Endodermal cell (in vitro differentiated cells): Measurements from ENCODE around the gene FAM13A. TPM values are rescaled to one million over a fixed set of nuclear protein-coding genes. Genes with fewer than 3 reads are reported as not detected.

Source experiments
- DNase-seq: peaks from one replicate; pipeline ENCODE4 v3.0.0-alpha.2; 2017
- H3K27ac ChIP-seq: 2 replicates; pipeline ENCODE4 v1.5.1; 2013; ENCODE audit warnings: mild to moderate bottlenecking, low read depth, low read length, moderate library complexity
- H3K27me3 ChIP-seq: 2 replicates; pipeline ENCODE4 v1.6.1; 2013; ENCODE audit warnings: mild to moderate bottlenecking, low read length, moderate library complexity; ENCODE audit not compliant: insufficient read depth, control insufficient read depth, poor library complexity, severe bottlenecking
- H3K36me3 ChIP-seq: 2 replicates; pipeline ENCODE4 v1.7.0; 2013; ENCODE audit warnings: mild to moderate bottlenecking, low read length, moderate library complexity; ENCODE audit not compliant: control insufficient read depth, insufficient read depth
- H3K4me1 ChIP-seq: one replicate; pipeline ENCODE4 v1.7.0; 2013; ENCODE audit warnings: low read length; ENCODE audit not compliant: control insufficient read depth, insufficient read depth
- H3K4me3 ChIP-seq: 2 replicates; pipeline ENCODE4 v1.5.1; 2013; ENCODE audit warnings: mild to moderate bottlenecking, low read length, moderate library complexity
- H3K9ac ChIP-seq: 2 replicates; pipeline ENCODE4 v1.6.1; 2013; ENCODE audit warnings: mild to moderate bottlenecking, low read length, moderate library complexity; ENCODE audit not compliant: poor library complexity, severe bottlenecking; ENCODE audit errors: extremely low read depth
- H3K9me3 ChIP-seq: 2 replicates; pipeline ENCODE4 v1.6.1; 2013; ENCODE audit warnings: mild to moderate bottlenecking, low read length, moderate library complexity; ENCODE audit not compliant: control insufficient read depth
- H3K27ac Mint-ChIP-seq: 2 replicates; pipeline ENCODE4 v1.8.0; 2020; ENCODE audit warnings: mixed read lengths
- H3K27me3 Mint-ChIP-seq: 2 replicates; pipeline ENCODE4 v1.8.0; 2021; ENCODE audit warnings: mild to moderate bottlenecking, mixed read lengths; ENCODE audit not compliant: insufficient read depth
- H3K36me3 Mint-ChIP-seq: 2 replicates; pipeline ENCODE4 v1.8.0; 2020; ENCODE audit warnings: low read depth, mixed read lengths
- H3K4me1 Mint-ChIP-seq: 2 replicates; pipeline ENCODE4 v1.8.0; 2020; ENCODE audit warnings: mixed read lengths
- H3K4me3 Mint-ChIP-seq: 2 replicates; pipeline ENCODE4 v1.8.0; 2020; ENCODE audit warnings: mild to moderate bottlenecking, moderate library complexity, mixed read lengths
- H3K9me3 Mint-ChIP-seq: 2 replicates; pipeline ENCODE4 v1.8.0; 2020; ENCODE audit warnings: mild to moderate bottlenecking, mixed read lengths
- CTCF ChIP-seq: fragments of 200-600 bp; sonication (generic); conservative IDR thresholded peaks from 2 replicates; pipeline ENCODE4 v1.5.0; 2021; ENCODE audit warnings: antibody characterized with exemption, mild to moderate bottlenecking
- WGBS, 2 experiments: methylation state at CpG; one replicate each; pipeline versions ENCODE4 v1.1.5 to v1.1.7; 2013; ENCODE audit warnings: missing lambda C conversion rate in 2 of 2, mixed read lengths in 1 of 2; ENCODE audit not compliant: insufficient coverage in 1 of 2, insufficient read length in 1 of 2; 5-methylcytosine and 5-hydroxymethylcytosine counted together
- total RNA-seq, 2 donors: library from RNA; stranded (reverse); fragmentation: NEBNext Ultra II Directional in 1 of 2; extraction: Animal tissue kit (Norgen Biotek cat#: 25700) in 1 of 2; gene quantifications; 2 replicates in 1 of 2; 3 replicates in 1 of 2; pipeline ENCODE4 v1.2.1, GENCODE V29; 2021

FAM13A gene
- total RNA-seq, 2 donors from 2014 or later, result 13.6 to 17.0 TPM

- Mint-ChIP-seq H3K9me3 (no peaks in the 10 kb centered on the region), H3K4me1 (peaks cover 20% of the 10 kb centered on the region), H3K4me3 (no peak overlapping the region), H3K27ac (no peak overlapping the region), H3K27me3 (no peaks in the 10 kb centered on the region), H3K36me3 (no peaks in the 10 kb centered on the region)
- 93% methylated on average over 2 of the region's 2 CpGs; no CpG with 5 or more reads in 1 of the 2 experiments for WGBS, 2 experiments
- Histone ChIP-seq H3K36me3 (no peaks in the 10 kb centered on the region), H3K27ac (no peak overlapping the region), H3K4me3 (no peak overlapping the region), H3K9me3 (no peaks in the 10 kb centered on the region), H3K9ac (no peak overlapping the region), H3K27me3 (no peaks in the 10 kb centered on the region), H3K4me1 (peaks cover 4% of the 10 kb centered on the region)
- DNase-seq, result no peak
- no peak for TF ChIP-seq CTCF
Measured at GRCh38 chr4:88965053-88965452, 91.9 kb downstream of the FAM13A start.

DNA sequence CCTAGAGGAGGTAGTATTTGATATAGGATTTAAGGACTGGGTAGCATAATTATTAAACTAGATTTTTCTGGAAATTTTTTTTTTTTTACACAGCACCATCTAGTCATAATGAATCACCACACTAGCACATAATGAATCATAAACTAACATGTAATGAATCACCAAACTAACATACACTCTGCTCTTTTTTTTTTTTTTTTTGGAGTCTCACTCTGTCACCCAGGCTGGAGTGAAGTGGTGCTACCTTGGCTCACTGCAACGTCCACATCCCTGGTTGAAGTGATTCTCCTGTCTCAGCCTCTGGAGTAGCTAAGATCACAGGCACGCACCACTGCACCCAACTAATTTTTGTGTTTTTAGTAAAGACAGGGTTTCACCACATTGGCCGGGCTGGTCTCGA is 92.5 kb downstream of the FAM13A start:
- Histone ChIP-seq H3K36me3 (no peaks in the 10 kb centered on the region), H3K27ac (no peak overlapping the region), H3K27me3 (no peaks in the 10 kb centered on the region), H3K4me3 (no peak overlapping the region), H3K4me1 (peaks cover 4% of the 10 kb centered on the region), H3K9ac (no peak overlapping the region), H3K9me3 (no peaks in the 10 kb centered on the region)
- DNase-seq, result no peak
- H3K27ac Mint-ChIP-seq, result no peak overlapping the region
- H3K4me3 Mint-ChIP-seq, result no peak overlapping the region
- H3K9me3 Mint-ChIP-seq, result peaks cover under 1% of the 10 kb centered on the region
- WGBS, 2 experiments, result 83 to 85% methylated on average over 1 to 4 of the region's 4 CpGs
- no peak for TF ChIP-seq CTCF
- H3K4me1 Mint-ChIP-seq, result peaks cover 20% of the 10 kb centered on the region
- no peaks in the 10 kb centered on the region for H3K27me3 Mint-ChIP-seq
- H3K36me3 Mint-ChIP-seq, result no peaks in the 10 kb centered on the region

- WGBS, 2 experiments, result 100% methylated on average over 1 to 2 of the region's 2 CpGs
- TF ChIP-seq CTCF, result no peak
- H3K27ac Mint-ChIP-seq, result no peak overlapping the region
- no peaks in the 10 kb centered on the region for H3K27me3 ChIP-seq
- no peak overlapping the region for H3K4me3 Mint-ChIP-seq
- no peak for DNase-seq
- peaks cover 6% of the 10 kb centered on the region for H3K9me3 Mint-ChIP-seq
- no peak overlapping the region for H3K9ac ChIP-seq
- no peaks in the 10 kb centered on the region for H3K36me3 ChIP-seq
- no peaks in the 10 kb centered on the region for H3K9me3 ChIP-seq
- H3K36me3 Mint-ChIP-seq, result peaks cover 6% of the 10 kb centered on the region
- H3K4me1 Mint-ChIP-seq, result peaks cover 20% of the 10 kb centered on the region
- no peak overlapping the region for H3K4me3 ChIP-seq
- no peak overlapping the region for H3K27ac ChIP-seq
- H3K4me1 ChIP-seq, result peaks cover 4% of the 10 kb centered on the region
- H3K27me3 Mint-ChIP-seq, result no peaks in the 10 kb centered on the region
Measured at GRCh38 chr4:88963817-88964216, 93.2 kb downstream of the FAM13A start.
